Bronchial epithelial cell (primary cell): Measurements from ENCODE around the gene KDM4B. TPM values are rescaled to one million over a fixed set of nuclear protein-coding genes. Genes with fewer than 3 reads are reported as not detected.

ENCODE experiments used
- DNase-seq: peaks from one replicate; pipeline ENCODE4 v3.0.0-alpha.2; 2010; ENCODE audit warnings: low read depth
- FAIRE-seq: peaks from 2 replicates; lab custom pipeline; 2011; peaks lifted over from hg19 to GRCh38; lab: Jason Lieb, UNC
- H3K27me3 ChIP-seq: 2 replicates; pipeline ENCODE4 v1.5.1; 2011; ENCODE audit warnings: low read length; ENCODE audit not compliant: control insufficient read depth, insufficient read depth
- H3K36me3 ChIP-seq: 2 replicates; pipeline ENCODE4 v1.5.1; 2011; ENCODE audit warnings: low read length; ENCODE audit not compliant: control insufficient read depth, insufficient read depth
- H3K4me3 ChIP-seq: 2 replicates; pipeline ENCODE4 v1.5.1; 2011; ENCODE audit warnings: mild to moderate bottlenecking, low read depth, low read length, control low read depth
- CTCF ChIP-seq: IDR thresholded peaks from 2 replicates; pipeline ENCODE4 v1.5.1; 2011; ENCODE audit warnings: mild to moderate bottlenecking, moderate library complexity, low read length, control low read depth, inconsistent platforms; ENCODE audit not compliant: insufficient read depth, severe bottlenecking
- total RNA-seq: library from RNA; depleted of rRNA; stranded (reverse); fragments of >200 nt; gene quantifications from 2 replicates; pipeline ENCODE4 v1.2.1, GENCODE V29; 2014

The KDM4B gene
- total RNA-seq, 1 donor from 2014 or later: 12.6 TPM

- TF ChIP-seq CTCF: no peak
- FAIRE-seq: no peak
- DNase-seq: no peak
- no peaks in the 10 kb centered on the region for H3K36me3 ChIP-seq
- no peaks in the 10 kb centered on the region for H3K27me3 ChIP-seq
- H3K4me3 ChIP-seq: no peak overlapping the region
Observed at GRCh38 chr19:5200844-5201243, 231.9 kb downstream of the KDM4B start.

- Histone ChIP-seq H3K36me3 (no peaks in the 10 kb centered on the region), H3K4me3 (no peak overlapping the region), H3K27me3 (no peaks in the 10 kb centered on the region)
- no peak for DNase-seq
- TF ChIP-seq CTCF: no peak
- no peak for FAIRE-seq
Observed at GRCh38 chr19:5202553-5202952, 233.6 kb downstream of the KDM4B start.

Other genes with a start within 250 kb of the KDM4B start
- gene DPP9, start 245.3 kb upstream of the KDM4B start, total RNA-seq: 34.0 and 36.7 TPM in 2 replicates
- 20.0 and 23.3 TPM in 2 replicates for gene FEM1A, start 177.4 kb upstream of the KDM4B start, total RNA-seq
- 2.3 and 2.4 TPM in 2 replicates for gene TICAM1, start 137.4 kb upstream of the KDM4B start, total RNA-seq
- gene PLIN3, start 101.4 kb upstream of the KDM4B start, total RNA-seq: 49.8 and 71.2 TPM in 2 replicates
- gene ARRDC5, start 66.2 kb upstream of the KDM4B start, total RNA-seq: not detected in 2 replicates
- 2.4 and 5.3 TPM in 2 replicates for gene UHRF1, start 59.6 kb upstream of the KDM4B start, total RNA-seq